HCT116 (cell line): Measurements from ENCODE around the gene KLF11. TPM values are rescaled to one million over a fixed set of nuclear protein-coding genes. Genes with fewer than 3 reads are reported as not detected.

ENCODE experiments used
- ATAC-seq: fragments of 200-7000 bp; cut with Tn5 transposase; 2 replicates; pipeline ENCODE4 v1.9.1; 2020; ENCODE audit warnings: mild to moderate bottlenecking, moderate library complexity
- BruUV-seq: library from RNA; stranded (reverse); fragments of 400-500 nt; replicated peaks from 2 replicates; lab custom pipeline; 2021; lab: Mats Ljungman, UMichigan
- CTCF ChIA-PET: fragments of 300-600 bp; sonication (Branson Sonifier 250); formaldehyde crosslinking; loops from one replicate; lab custom pipeline; 2021; ENCODE audit warnings: antibody characterized with exemption; lab: Charles Lee
- POLR2A ChIA-PET: fragments of 300-600, 350-600 bp; sonication (Branson Sonifier 250); formaldehyde crosslinking; loops from one replicate; lab custom pipeline; 2021; ENCODE audit warnings: antibody characterized with exemption; lab: Charles Lee
- RAD21 ChIA-PET, 2 experiments: fragments of 300-600 bp; sonication (Branson Sonifier 250); formaldehyde crosslinking; loops; one replicate each; lab custom pipeline; 2023; ENCODE audit warnings: low total read pairs in 2 of 2; ENCODE audit not compliant: uncharacterized antibody in 2 of 2, unreplicated experiment in 2 of 2, low non-redundant PET in 1 of 2; lab: Charles Lee
- DNase-seq: peaks from one replicate; pipeline ENCODE4 v3.0.0-alpha.2; 2010; ENCODE audit warnings: low read depth, low spot score
- H2AFZ ChIP-seq: fragments of 200-600 bp; shearing (Covaris generic), sonication (generic); 2 replicates; pipeline ENCODE4 v1.6.1; 2017; ENCODE audit warnings: low read depth, mixed run types, mixed read lengths, antibody characterized with exemption, low read length; ENCODE audit not compliant: poor library complexity, severe bottlenecking
- H3K27ac ChIP-seq: 2 replicates; pipeline ENCODE4 v1.5.1; 2012; ENCODE audit warnings: low read depth, low read length
- H3K27me3 ChIP-seq: fragments of 200-600 bp; sonication (generic); 2 replicates; pipeline ENCODE4 v1.6.1; 2016; ENCODE audit warnings: mixed run types, low read length, mixed read lengths; ENCODE audit not compliant: insufficient read depth
- H3K36me3 ChIP-seq, 2 experiments: fragments of 200-500 bp in 1 of 2; fragments of 200-600 bp in 1 of 2; sonication (Bioruptor generic) in 1 of 2; sonication (generic) in 1 of 2; 2 replicates each; pipeline versions ENCODE4 v1.5.1 to v1.6.1; 2014 to 2016; ENCODE audit warnings: low read length in 2 of 2, inconsistent platforms in 1 of 2, mixed read lengths in 1 of 2, mixed run types in 1 of 2; ENCODE audit not compliant: insufficient read depth in 2 of 2, control insufficient read depth in 1 of 2
- H3K4me1 ChIP-seq, 2 experiments: fragments of 200-600 bp in 1 of 2; sonication (generic) in 1 of 2; 2 replicates each; pipeline versions ENCODE4 v1.5.1 to v1.6.1; 2012 to 2017; ENCODE audit warnings: low read length in 2 of 2, inconsistent platforms in 1 of 2, mild to moderate bottlenecking in 1 of 2, mixed read lengths in 1 of 2, mixed run types in 1 of 2, moderate library complexity in 1 of 2; ENCODE audit not compliant: insufficient read depth in 2 of 2, control insufficient read depth in 1 of 2
- H3K4me2 ChIP-seq: fragments of 200-600 bp; sonication (generic); 2 replicates; pipeline ENCODE4 v1.6.1; 2017; ENCODE audit warnings: mixed run types, low read length, mixed read lengths
- H3K4me3 ChIP-seq, 2 experiments: fragments of 200-600 bp in 1 of 2; sonication (generic) in 1 of 2; replicated peaks in 1 of 2; 2 replicates each; pipeline ENCODE4 v1.5.1; 2011 to 2016; ENCODE audit warnings: low read length in 2 of 2, control low read depth in 1 of 2, low read depth in 1 of 2, mild to moderate bottlenecking in 1 of 2, mixed read lengths in 1 of 2, mixed run types in 1 of 2
- H3K79me2 ChIP-seq: fragments of 200-600 bp; sonication (generic); 2 replicates; pipeline ENCODE4 v1.6.1; 2017; ENCODE audit warnings: mild to moderate bottlenecking, mixed run types, low read length, moderate library complexity, mixed read lengths; ENCODE audit not compliant: insufficient read depth
- H3K9ac ChIP-seq: fragments of 200-600 bp; sonication (generic); 2 replicates; pipeline ENCODE4 v1.6.1; 2016; ENCODE audit warnings: low read length, mixed read lengths
- H3K9me2 ChIP-seq: fragments of 200-600 bp; sonication (generic), shearing (Covaris generic); 2 replicates; pipeline ENCODE4 v1.6.1; 2017; ENCODE audit warnings: mixed run types, mild to moderate bottlenecking, moderate library complexity; ENCODE audit not compliant: insufficient read depth
- H3K9me3 ChIP-seq, 2 experiments: fragments of 200-500 bp in 1 of 2; fragments of 200-600 bp in 1 of 2; sonication (Bioruptor generic) in 1 of 2; sonication (generic) in 1 of 2; 2 replicates each; pipeline ENCODE4 v1.6.1; 2014 to 2017; ENCODE audit warnings: low read length in 2 of 2, mixed read lengths in 2 of 2, inconsistent platforms in 1 of 2, low read depth in 1 of 2, mild to moderate bottlenecking in 1 of 2, mixed run types in 1 of 2, moderate library complexity in 1 of 2; ENCODE audit not compliant: control insufficient read depth in 1 of 2, insufficient read depth in 1 of 2
- H4K20me1 ChIP-seq: fragments of 200-600 bp; sonication (generic), shearing (Covaris generic); 2 replicates; pipeline ENCODE4 v1.6.1; 2017; ENCODE audit warnings: mixed run types, mild to moderate bottlenecking, moderate library complexity; ENCODE audit not compliant: insufficient read depth
- POLR2AphosphoS5 ChIP-seq: IDR thresholded peaks from 2 replicates; pipeline ENCODE4 v1.6.1; 2011; ENCODE audit warnings: mild to moderate bottlenecking, low read depth, low read length, moderate library complexity
- RAD21 ChIP-seq: IDR thresholded peaks from 2 replicates; pipeline ENCODE4 v1.6.1; 2012; ENCODE audit warnings: low read depth, mild to moderate bottlenecking
- TCF7L2 ChIP-seq: IDR thresholded peaks from 2 replicates; pipeline ENCODE4 v1.7.0; 2011; ENCODE audit warnings: borderline replicate concordance, inconsistent platforms; ENCODE audit not compliant: insufficient read depth, insufficient read length; ENCODE audit errors: extremely low read depth
- ZNF274 ChIP-seq: fragments of 200-500 bp; sonication (Bioruptor generic); IDR thresholded peaks from 2 replicates; pipeline ENCODE4 v1.6.1; 2014; ENCODE audit warnings: mild to moderate bottlenecking, low read depth, low read length, inconsistent platforms
- intact Hi-C: fragments of 100-400 bp; cut with micrococcal nuclease; formaldehyde crosslinking; loops from 2 replicates; pipeline ENCODE4 v1.10.0; 2022
- total RNA-seq: library from RNA; stranded (reverse); gene quantifications from one replicate; pipeline ENCODE4 v1.2.1, GENCODE V29; 2021; ENCODE audit not compliant: unreplicated experiment

Gene KLF11
- total RNA-seq, 1 experiment from 2014 or later: 9.0 TPM

GRCh38 chr2:9995059-9995458 lies 48.3 kb upstream of the KLF11 start:
- ChIA-PET RAD21 (no interaction called here), POLR2A (no interaction called here), CTCF (interaction anchor here (1.3 kb wide), 1 partner anchor 10 kb away, joined by 3 read pairs; no protein-coding TSS in a partner anchor)
- Histone ChIP-seq H3K27ac (no peak overlapping the region), H3K79me2 (no peaks in the 10 kb centered on the region), H3K4me1 (no peaks in the 10 kb centered on the region), H2AFZ (no peak overlapping the region), H3K27me3 (no peaks in the 10 kb centered on the region), H3K4me2 (no peak overlapping the region), H3K9ac (no peak overlapping the region), H3K9me3 (no peaks in the 10 kb centered on the region), H3K9me2 (no peaks in the 10 kb centered on the region), H4K20me1 (no peaks in the 10 kb centered on the region), H3K36me3 (peaks cover 0 to 3% of the 10 kb centered on the region in 2 experiments; a peak in 1 of 4 replicates), H3K4me3 (no peak overlapping the region)
- no TSS peak for BruUV-seq
- intact Hi-C loops: no loop called here
- DNase-seq (no peak), ATAC-seq (no peak)
- TF ChIP-seq ZNF274: no peak
- TF ChIP-seq RAD21: no peak
- TF ChIP-seq POLR2AphosphoS5: no peak

DNA sequence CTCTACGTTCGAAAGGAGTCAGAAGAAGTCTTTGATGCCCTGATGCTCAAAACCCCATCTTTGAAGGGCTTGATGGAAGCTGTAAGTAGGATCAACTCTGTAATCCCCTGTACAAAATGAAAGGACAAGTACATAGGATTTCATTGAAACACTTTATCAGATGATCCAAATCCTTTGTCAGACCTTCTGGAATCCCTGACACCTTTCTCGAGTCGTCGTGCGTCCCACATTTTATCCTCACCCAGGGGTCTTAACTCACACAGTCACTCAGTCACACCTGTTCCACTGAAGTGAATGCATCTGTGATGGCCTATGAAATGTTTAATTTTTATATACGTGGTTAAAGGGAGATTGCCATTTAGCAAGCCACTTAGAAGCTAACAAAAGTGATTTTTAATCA lies 47.0 kb upstream of the KLF11 start:
- H3K9me3 ChIP-seq: no peaks in the 10 kb centered on the region

More for the DNA sequence above, 47.0 kb upstream of the KLF11 start:
- no peak overlapping the region for H3K9ac ChIP-seq
- intact Hi-C loops: no loop called here
- H3K4me2 ChIP-seq: no peak overlapping the region
- no peak for TF ChIP-seq TCF7L2
- no peak for ATAC-seq
- no peaks in the 10 kb centered on the region for H3K9me2 ChIP-seq
- no peak overlapping the region for H3K4me3 ChIP-seq
- H3K4me1 ChIP-seq: no peaks in the 10 kb centered on the region
- DNase-seq: no peak
- no peaks in the 10 kb centered on the region for H3K79me2 ChIP-seq
- no peaks in the 10 kb centered on the region for H3K27me3 ChIP-seq
- ChIA-PET RAD21 (no interaction called here), CTCF (no interaction called here), POLR2A (no interaction called here)
- peaks cover 0 to 3% of the 10 kb centered on the region in 2 experiments; a peak in 1 of 4 replicates for H3K36me3 ChIP-seq
- no peak overlapping the region for H2AFZ ChIP-seq
- H4K20me1 ChIP-seq: no peaks in the 10 kb centered on the region
- no TSS peak for BruUV-seq
- no peak overlapping the region for H3K27ac ChIP-seq
